H1 (cell line): ENCODE measurements around the gene MIX23. TPM values are rescaled to one million over a fixed set of nuclear protein-coding genes. Genes with fewer than 3 reads are reported as not detected.
A peak's percentile ranks its signal among the peaks of the same experiment; 100 is the strongest.

Experiments used
- CBX5 ChIP-seq: fragments of 300-800, 300-1000 bp; sonication (generic); IDR thresholded peaks from 2 replicates; pipeline ENCODE4 v1.7.1; 2016; ENCODE audit warnings: antibody characterized with exemption, low read length, low read depth
- EGR1 ChIP-seq: IDR thresholded peaks from 2 replicates; pipeline ENCODE4 v1.6.1; 2011; ENCODE audit warnings: low read depth, low read length, borderline replicate concordance
- KDM1A ChIP-seq: fragments of 200-600, 300-600 bp; sonication (generic); IDR thresholded peaks from 2 replicates; pipeline ENCODE4 v1.7.1; 2016; ENCODE audit warnings: mild to moderate bottlenecking, low read length, borderline replicate concordance
- NRF1 ChIP-seq: IDR thresholded peaks from 2 replicates; pipeline ENCODE4 v1.6.1; 2011; ENCODE audit warnings: mild to moderate bottlenecking, low read depth, low read length, improper control_type of control experiment
- POLR2A ChIP-seq, 2 experiments: IDR thresholded peaks; 1 replicate in 1 of 2; 2 replicates in 1 of 2; pipeline ENCODE4 v1.6.1; 2011; ENCODE audit warnings: low read depth in 2 of 2, low read length in 2 of 2, mild to moderate bottlenecking in 2 of 2; ENCODE audit errors: control extremely low read depth in 1 of 2
- POU5F1 ChIP-seq: IDR thresholded peaks from 2 replicates; pipeline ENCODE4 v1.6.1; 2011; ENCODE audit warnings: low read depth, mild to moderate bottlenecking, low read length, moderate library complexity
- RXRA ChIP-seq: IDR thresholded peaks from 2 replicates; pipeline ENCODE4 v1.6.1; 2011; ENCODE audit warnings: low read depth, mild to moderate bottlenecking, low read length, moderate library complexity; ENCODE audit not compliant: insufficient read depth
- SIN3A ChIP-seq, 2 experiments: IDR thresholded peaks in 1 of 2; conservative IDR thresholded peaks in 1 of 2; 2 replicates each; pipeline ENCODE4 v1.6.1; 2011 to 2012; ENCODE audit warnings: low read length in 2 of 2, improper control_type of control experiment in 1 of 2, low read depth in 1 of 2, mild to moderate bottlenecking in 1 of 2
- SIX5 ChIP-seq: IDR thresholded peaks from 2 replicates; pipeline ENCODE4 v1.6.1; 2011; ENCODE audit warnings: mild to moderate bottlenecking, low read depth, low read length
- TAF1 ChIP-seq: IDR thresholded peaks from 2 replicates; pipeline ENCODE4 v1.6.1; 2011; ENCODE audit warnings: mild to moderate bottlenecking, low read depth, low read length
- ZNF274 ChIP-seq: IDR thresholded peaks from 2 replicates; pipeline ENCODE4 v1.7.0; 2012; ENCODE audit warnings: low read length, borderline replicate concordance; ENCODE audit errors: extremely low read depth
- polyA plus RNA-seq, 7 experiments: library from polyadenylated mRNA; depleted of rRNA in 3 of 7; stranded (reverse) in 5 of 7; unstranded in 2 of 7; fragments of >200 nt in 5 of 7; fragments of 200-250 nt in 2 of 7; gene quantifications; 1 replicate in 5 of 7; 2 replicates in 1 of 7; 4 replicates in 1 of 7; pipeline versions ENCODE4 v1.2.1 to v1.2.3, GENCODE V29; 2011 to 2013; ENCODE audit warnings: missing spikeins in 2 of 7, mixed read lengths in 2 of 7
- total RNA-seq: library from RNA; stranded (reverse); fragmentation: NEBNext Ultra II Directional; extraction: Animal tissue kit (Norgen Biotek cat#: 25700); gene quantifications from 2 replicates; pipeline ENCODE4 v1.2.1, GENCODE V29; 2021

MIX23 gene
- total and polyA plus RNA-seq, 2 of the 8 experiments (the other 6 are each of a cell fraction or from before 2014, with no cell fraction given), result 22.1 to 69.6 TPM

DNA sequence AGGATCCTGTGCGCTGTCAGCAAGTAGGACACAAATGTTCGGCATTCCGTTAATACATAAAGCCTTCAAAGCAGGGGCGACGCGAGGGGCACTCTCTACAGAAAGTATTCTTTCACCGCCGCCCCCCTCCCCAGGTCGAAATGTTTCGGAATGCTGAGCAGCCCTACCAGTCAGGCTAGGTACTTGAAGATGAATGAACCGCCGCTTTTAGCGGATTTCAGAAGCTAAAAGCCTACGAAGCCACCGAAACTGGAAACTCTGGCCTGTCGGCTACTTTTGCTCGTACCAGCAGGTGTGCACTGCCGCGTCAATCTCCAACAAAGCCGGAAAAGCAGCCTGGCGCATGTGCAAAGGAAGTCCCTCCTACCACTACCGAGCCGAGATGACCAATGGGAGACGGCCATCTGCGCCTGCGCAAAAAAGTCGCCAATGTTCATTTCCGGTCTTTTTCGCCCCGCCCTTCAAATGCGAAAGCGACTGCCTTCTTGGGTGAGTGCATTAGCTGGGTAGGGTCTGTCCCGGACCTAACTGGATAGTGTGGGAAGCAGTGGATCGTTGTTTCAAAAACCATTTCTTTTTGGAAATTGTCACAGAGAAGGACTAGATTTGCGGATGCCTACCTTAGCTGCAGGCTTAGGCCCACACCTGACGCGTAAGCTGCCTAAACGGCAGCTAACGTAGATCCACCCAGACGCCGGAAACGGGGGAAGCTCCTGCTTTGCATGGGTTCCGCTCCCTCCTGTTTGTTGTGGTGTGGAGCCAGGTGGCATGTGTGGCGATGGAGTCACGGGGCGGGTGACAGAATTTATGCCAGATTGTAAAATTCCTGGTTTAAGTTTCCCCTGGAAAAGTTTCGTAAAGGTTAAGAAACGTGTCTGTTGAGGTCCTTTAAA, 33.0 kb upstream of the MIX23 start, which contains the start of gene WDR5B (continued):
- TF ChIP-seq POLR2A (IDR thresholded peaks at IDR 0.05; ENCODE audit: control extremely low read depth in 1 of 2, low read depth in 2 of 2, low read length in 2 of 2) (peak; percentile 86 to 97), RXRA (no peak), KDM1A (no peak), CBX5 (no peak), ZNF274 (no peak), SIX5 (no peak), SIN3A (conservative IDR thresholded peaks at IDR 0.05 in 1 of 2, IDR thresholded peaks at IDR 0.05 in 1 of 2; ENCODE audit: low read depth in 1 of 2, low read length in 2 of 2) (peak in 1 of 2 experiments; percentile 91; a peak in 3 of 4 replicates), POU5F1 (no peak), TAF1 (peak; percentile 94), EGR1 (no peak), NRF1 (peak; percentile 91)
